Peyer's patch (tissue), 4 donors: Measurements from ENCODE around the gene CHRNA3.

Experiments used
- POLR2A ChIP-seq, 2 donors: fragments of 450-650 bp; IDR thresholded peaks; one replicate each; pipeline ENCODE4 v1.5.1; 2017; ENCODE audit warnings: antibody characterized with exemption in 2 of 2, mild to moderate bottlenecking in 2 of 2, moderate library complexity in 2 of 2
- TF ChIP-seq, protein P1 (sequence below), 6 experiments: fragments of 450-650 bp in 4 of 6; fragments of 200-600 bp in 2 of 6; sonication (generic) in 1 of 6; IDR thresholded peaks; one replicate each; pipeline ENCODE4 v1.5.1; 2017 to 2019; ENCODE audit warnings: antibody characterized with exemption in 6 of 6, mild to moderate bottlenecking in 3 of 6, moderate library complexity in 1 of 6

DNA sequence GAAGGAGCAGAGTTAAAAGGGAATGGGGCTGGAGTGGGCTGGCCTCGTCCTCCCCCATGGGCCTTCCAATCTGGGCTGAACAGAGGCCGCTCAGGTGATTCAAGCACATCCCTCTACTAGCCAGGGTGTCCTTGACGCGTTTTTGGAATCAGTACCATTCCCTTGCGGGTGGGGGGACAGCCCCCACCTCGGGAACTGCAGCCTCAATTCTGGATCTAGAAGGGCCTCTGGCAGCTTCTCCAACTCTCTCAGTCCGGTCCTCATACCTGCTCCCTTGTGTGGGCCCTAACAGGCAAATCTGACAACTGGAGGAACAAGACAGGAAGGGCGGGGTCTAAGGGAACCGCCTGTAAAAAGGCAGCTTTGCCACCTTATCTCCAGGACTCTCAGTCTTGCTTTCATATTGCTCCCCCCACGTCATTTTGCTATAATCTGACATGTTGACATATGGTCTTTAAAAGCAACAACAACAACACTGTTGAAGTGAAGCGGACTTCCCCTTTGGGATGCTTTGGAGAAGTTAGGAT lies 21.0 kb upstream of the CHRNA3 start:
- TF ChIP-seq, protein P1, sequence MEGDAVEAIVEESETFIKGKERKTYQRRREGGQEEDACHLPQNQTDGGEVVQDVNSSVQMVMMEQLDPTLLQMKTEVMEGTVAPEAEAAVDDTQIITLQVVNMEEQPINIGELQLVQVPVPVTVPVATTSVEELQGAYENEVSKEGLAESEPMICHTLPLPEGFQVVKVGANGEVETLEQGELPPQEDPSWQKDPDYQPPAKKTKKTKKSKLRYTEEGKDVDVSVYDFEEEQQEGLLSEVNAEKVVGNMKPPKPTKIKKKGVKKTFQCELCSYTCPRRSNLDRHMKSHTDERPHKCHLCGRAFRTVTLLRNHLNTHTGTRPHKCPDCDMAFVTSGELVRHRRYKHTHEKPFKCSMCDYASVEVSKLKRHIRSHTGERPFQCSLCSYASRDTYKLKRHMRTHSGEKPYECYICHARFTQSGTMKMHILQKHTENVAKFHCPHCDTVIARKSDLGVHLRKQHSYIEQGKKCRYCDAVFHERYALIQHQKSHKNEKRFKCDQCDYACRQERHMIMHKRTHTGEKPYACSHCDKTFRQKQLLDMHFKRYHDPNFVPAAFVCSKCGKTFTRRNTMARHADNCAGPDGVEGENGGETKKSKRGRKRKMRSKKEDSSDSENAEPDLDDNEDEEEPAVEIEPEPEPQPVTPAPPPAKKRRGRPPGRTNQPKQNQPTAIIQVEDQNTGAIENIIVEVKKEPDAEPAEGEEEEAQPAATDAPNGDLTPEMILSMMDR (IDR thresholded peaks at IDR 0.05), result no peak
- no peak for TF ChIP-seq POLR2A (IDR thresholded peaks at IDR 0.05)
